GM19035 (cell line): ENCODE data around the gene CYREN.
"Not testable (repeated sequence)": the region's sequence is repeated elsewhere in the genome, so short reads cannot be mapped to it uniquely, and the experiment has no call there.

Experiments used
- ATAC-seq: cut with Tn5 transposase; IDR thresholded peaks from one replicate; pipeline ENCODE4 v1.9.1; 2021; ENCODE audit not compliant: unreplicated experiment

CYREN gene

DNA sequence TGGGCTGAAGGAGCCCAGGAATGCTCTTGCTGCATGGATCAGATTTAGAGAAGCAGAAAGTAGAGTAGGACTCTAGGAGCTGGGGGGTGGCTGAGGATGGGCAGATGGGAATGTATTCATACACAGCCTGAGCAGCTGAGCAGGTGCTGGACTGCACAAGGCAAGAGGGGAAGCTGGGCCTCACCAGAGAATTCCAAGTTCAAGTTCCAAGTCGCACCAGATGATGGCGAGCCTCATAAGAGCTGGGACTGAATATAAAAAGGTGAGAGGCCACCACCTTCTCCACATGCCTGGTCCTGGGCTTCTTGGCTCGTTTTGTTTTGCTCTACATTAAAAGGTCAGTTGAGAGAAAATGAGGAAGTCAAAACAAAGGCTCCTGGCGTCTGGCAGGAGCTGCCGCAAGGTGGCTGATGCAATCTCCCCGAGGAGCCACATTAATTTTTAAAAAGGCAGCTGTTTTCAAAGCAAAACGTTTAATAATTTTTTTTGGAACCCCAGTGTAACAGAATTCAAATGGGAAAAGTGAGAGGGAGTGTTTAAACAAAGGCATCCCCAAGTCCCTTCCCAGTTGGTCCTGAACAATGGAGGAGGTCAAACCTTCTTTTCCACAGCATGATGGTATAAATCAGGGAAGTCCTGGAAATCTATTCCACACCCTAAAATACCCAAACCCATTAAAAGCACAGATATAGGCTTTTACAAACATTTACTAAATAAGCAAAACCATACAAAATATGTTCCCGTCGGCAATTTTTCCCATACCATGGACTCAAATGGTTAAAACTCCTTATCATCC, 9.5 kb downstream of the CYREN start:
- no peak for ATAC-seq

DNA sequence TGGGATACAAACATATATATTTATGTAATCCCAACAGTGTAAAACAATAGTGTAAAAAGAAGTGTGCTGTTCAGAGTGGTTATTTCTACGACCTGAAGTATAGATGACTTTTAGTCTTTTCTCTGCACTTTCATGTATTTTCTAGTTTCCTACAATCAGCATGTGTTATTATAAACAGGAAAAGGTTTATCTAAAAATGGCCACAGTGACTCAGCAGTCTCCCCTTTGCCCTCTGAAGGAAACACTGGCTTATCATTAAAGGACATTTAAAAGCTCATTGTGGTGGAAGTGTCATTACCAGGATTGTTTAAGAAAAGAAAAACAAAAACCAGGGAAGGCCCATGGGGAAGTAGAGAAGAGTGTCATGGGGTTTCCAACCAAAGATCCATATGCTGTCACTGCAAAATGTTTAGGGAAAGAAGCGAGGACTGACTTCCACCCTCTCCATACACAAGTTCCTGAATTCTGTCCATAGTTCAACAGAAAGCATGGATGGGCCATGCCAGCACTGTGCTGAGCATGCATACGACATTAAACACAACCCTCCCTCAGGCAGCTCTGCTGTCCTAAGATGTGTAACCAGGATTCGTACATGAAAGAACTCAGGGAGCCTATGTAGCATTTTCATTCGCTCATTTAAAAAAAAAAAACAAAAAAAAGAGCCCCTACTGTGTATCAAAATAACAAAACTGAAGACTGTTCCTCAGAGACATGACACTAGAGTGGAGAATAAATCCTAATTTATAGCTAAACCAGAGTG, 10.2 kb downstream of the CYREN start:
- ATAC-seq, result peak; percentile 46

DNA sequence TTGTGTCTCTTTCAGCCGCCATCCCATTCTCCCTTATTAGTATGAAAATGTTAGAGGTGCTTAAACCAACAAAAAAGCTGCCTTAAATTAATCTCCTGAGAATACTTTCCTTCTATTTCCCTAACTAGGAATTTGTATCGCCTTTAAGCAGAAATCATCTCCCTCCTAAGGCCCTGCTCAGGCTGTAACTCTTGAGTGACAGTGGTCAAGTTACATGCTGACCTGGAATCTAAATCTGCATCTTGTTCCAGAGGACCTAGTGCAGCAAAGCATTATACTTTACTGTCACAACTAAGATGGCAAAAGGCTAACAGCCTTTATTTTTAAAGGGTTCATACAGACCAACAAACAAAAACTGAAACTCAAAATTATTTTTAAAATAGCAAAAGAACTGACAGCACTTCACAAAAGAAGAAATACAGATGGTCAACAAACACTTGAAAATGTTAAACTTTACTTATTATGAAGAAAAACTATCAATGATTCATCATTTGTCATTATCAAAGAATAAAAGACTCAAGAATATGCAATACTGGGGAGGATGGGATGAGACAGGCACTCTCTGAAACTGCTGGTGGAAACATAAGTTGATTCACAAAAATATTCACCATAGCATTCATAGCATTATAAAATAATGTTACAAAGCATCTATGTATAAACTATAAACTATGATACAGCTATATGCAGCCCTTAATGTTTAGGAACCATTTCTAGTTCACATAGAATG, 11.0 kb downstream of the CYREN start:
- no peak for ATAC-seq

DNA sequence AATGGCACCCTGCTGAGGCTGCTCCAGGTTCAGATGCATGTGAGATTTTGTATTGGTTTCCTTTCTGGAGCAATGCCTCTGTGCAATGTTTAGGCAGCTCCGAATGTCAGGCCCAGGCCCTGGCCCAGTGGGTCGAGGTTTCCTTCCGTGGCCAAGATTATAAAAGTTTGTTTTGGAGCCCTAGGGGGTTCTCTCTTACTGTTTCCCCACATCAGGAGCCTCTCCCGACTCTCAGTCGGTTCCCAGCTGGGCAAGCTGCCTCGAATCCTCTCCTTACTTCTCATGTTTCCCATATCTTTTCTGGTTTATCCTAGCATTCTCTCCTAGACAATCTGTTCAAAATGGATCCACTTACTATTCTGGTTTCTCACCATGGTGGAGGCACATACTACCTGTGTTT, 11.6 kb downstream of the CYREN start:
- no peak for ATAC-seq

DNA sequence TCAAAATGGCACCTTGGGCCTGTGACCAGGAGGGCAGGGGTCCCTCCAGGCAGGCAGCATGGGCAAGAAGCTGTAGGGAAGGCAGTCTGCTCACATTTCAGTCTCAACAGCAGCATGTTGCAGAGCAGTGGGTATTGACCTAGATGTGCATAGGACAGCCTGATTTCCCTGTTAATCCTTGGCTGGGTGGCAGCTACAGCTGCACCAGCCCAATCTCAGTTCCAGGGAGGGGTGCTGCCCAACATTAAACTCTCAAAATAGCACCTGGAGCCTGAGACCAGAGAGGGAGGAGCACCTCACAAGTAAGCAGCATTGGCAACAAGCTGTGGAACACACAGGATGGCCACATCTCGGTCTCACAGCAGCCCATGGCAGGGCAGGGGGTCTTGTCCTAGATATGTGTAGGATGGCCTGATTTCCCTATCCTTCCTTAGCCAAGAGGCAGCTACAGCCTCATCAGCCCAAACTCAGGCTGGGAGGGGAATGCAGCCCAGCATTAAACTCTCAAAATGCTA, 12.3 kb downstream of the CYREN start:
- no peak for ATAC-seq

DNA sequence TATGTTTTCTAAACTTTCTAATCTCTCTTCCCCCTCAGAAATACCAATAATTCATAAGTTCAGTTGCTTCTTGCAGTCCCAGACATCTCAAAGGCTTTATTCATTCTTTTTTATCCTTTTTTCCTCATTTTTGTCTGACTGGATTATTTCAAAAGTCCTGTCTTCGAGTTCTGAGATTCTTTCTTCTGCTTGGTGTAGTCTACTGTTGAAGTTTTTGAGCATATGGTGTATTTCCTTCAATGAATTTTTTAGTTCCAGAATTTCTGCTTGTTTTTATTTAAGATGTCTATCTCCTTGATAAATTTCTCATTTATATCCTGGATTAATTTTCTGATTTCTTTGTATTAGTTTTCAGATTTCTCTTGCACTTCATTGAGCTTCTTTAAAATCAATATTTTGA, 14.2 kb downstream of the CYREN start:
- no peak for ATAC-seq

DNA sequence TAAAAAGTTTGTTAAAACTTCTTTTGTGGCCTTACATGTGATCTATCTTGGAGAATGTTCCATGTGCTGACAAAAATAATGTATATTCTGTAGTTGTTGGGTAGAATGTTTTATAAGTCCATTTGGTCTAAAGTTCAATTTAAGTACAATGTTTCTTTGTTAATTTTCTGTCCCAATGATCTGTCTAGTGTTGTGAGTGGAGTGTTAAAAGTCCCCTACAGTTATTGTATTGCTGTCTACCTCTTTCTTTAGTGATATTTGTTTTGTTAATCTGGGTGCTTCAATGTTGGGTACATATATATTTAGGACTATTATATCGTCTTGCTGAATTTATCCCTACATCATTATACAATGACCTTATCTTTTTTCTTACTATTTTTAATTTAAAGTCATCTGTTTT, 15.8 kb downstream of the CYREN start:
- ATAC-seq, result no peak

DNA sequence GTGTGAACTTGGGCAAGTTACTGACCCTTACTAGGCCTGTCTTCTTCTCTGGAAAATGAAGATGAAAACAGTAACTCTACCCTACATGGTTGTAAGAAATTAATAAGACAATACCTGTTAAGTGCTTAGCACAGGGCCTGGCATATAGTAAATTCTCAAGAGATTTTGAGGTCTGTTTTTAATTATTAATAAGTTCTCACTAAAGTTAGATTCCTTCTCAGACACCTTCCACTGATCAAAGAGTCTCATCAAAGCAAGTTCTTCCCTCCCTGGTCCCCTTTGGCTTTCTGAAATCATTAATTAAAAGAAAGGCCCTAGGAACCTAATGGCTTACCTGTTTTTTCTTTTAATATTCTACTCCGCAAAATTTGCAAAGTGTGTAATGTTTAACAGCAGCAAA, 18.1 kb downstream of the CYREN start:
- ATAC-seq, result no peak

DNA sequence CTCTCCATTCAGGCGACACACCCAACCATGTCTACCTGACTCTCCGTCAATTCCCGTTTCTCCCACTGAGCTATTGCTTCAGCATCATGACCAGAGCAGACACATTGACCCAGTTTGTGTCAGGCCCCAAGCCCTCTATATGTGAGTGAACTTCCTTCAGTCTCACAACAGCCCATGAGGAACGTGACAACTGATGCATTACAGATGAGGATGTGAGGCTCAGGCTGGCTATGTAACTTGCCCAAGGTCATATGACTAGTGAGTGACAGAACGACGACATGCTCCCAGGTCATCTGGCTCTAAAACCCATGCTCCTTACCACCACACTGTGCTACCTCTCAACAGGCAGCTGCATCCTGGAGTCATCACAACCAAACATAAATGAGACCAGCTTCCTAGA, 19.0 kb downstream of the CYREN start:
- ATAC-seq, result no peak

DNA sequence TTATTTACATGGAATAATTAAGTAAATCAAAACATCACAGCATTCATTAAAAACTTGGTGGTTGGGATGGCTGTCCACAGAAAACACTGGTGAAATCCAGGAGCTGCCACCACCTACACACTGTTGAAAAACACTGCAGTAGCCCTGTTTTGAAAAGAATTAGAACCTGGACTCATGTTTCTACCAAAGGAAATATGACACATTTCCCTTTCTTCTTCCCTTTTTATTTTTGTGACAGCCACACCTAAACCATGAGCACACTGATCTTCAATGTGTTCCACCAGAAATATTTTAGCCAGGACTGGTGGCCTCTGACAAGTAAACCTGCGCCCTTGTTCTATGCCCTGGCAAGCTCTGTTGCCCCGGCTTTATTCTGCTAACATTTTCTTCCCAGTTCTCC, 19.4 kb downstream of the CYREN start:
- no peak for ATAC-seq

DNA sequence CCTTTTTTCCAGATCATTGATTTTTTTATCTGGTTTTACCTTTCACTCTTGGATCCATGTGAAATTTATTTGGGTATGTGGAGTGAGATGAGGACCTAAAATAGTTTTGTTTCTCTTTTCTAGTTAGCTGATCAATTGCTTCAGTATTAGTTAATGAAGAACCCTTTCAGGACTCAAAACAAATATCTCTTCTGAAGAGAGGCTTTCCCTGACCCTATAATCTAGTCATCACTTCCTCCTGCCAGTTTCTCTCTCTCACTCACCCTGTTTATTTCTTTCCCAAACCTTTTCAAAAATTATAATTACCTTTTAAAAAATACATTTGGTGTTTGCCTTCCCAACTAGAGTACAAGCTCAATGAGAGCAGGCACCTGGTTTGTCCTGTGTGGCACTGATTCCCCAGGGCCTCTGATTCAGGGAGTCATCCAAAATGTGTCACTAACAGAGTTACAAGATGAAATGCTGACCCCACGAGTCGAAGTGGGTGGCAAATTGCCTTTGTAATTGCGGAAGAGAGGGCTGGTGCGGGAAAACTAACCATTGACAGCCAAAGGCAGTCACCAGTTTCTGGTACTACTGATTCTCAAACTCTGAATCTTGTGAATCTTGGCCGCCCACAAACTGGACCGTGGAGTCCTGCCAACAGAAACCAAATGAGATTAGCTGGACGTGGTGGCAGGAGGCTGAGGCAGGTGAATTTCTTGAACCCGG, 20.3 kb downstream of the CYREN start:
- ATAC-seq, result no peak

DNA sequence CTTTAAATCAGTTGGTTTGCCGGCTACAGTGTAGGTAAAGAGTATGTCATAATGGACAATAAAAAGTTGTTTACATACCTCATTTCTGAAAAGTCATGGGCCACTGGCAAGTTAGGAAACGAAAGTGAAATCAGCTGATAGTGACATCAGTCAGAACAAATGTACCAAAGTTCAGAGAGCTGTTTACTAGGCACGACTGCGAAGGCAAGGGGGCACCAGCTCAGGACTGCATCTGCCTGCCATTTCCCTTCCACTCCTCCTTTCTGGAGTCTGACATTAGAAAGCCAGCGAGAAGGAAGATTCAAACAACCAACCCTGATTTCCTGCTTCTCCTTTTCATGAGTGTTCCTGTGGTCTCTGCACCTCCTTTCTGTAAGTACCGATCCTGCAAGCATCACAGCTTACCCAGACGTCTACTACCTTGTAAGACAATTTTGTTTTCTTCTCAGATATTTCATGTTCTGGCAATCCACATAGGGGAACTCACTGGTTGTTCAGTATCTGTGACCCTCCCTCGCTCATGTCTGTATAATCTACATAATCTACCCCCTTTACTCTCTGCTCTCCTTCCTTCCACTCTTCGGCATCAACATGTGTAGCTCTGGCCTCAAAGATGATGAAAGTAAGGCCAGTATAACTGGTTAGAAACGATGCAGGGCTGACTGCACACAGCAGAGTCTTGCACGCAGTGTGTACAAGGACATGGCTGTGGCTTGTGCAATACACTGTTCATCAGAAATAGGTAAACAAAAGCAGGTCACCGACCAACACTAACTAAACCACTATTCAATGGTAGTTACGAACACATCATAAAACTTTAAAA, 22.4 kb downstream of the CYREN start, which contains the start of gene TMEM140:
TSS of gene TMEM140 (plus strand) at position 174 of the 823 bp plus-strand sequence. CDS start 16,370 bp downstream, outside the sequence.
- peak; percentile 72 for ATAC-seq

DNA sequence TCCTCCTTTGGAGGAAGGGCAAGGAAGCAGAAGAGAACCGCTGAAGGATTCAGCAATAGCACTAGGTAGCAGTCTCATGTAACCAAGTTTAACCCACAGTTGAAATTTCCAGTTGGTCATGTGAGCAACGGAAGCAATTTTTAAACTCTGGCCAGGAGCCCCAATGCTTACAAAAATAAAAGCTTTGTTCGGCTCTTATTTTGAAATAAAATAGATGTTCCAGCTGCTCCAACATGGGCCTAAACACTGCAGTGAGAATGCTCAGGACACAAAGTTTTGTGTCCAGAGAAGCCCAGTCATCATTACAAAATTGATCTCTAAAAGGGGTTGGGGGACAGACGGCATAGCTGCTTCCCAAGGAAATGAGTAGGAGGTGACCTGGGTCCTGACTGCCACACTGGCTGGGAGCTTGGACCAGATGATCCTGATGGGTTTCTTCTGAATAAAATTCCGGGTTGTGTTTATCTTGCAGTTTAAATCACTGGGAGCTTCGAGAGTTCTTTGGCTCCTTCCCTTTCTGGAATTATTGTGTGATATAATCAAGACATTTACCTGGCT, 23.1 kb downstream of the CYREN start:
- peak; percentile 18 for ATAC-seq

DNA sequence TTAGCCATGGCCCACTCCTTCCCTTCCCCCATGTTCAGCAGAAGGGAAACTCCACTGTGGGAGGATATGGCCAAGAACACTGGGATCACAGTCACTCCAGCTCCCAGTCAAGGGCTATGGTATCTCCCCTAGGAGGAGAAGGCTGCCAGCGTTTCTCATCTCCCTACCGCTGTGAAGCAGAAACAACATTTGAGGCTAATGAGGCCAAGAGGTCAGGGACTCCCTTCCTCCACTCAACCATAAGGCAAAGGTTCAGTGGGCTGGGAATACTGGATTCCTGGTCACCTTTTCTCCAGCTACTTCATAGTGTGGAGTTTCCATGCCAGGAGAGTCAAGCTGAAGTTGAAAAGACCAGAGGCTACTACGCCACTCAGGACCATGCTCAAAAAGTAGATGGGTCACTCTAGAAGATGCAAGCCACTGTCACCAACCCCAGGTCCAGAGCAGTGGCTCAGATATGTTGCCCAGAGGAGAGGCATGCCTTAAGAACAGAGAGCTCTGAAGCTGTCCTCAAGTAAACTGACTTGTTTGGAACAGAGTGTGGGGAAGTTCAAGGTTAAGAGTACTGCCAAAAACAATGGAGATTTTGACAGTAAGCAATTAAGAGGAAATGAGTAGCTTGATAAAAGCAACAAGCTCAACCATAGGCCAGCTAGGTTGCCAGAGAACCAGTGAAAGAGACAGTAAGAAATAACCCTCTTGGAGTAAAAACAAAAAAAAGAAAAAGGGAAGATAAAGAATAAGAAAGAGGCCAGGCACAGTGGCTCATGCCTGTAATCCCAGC, 26.4 kb downstream of the CYREN start:
- no peak for ATAC-seq

DNA sequence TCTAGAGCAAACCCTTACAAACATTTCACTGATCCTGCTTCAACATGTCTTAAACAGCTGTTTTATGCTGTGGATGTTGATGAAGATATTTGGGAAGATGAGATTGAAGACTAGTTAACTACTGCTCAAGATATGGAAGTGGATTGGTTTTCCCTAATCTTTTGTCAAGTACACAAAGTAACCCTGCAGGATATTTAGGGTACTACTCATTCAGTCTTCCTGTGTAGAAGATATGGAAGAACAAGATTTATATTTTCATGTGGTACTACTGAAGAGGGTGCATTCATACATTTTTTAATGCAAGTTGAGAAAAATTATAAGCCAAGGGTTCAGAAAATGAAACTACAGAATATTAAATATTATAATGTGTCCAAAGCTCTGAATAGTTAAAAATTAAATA, 40.9 kb downstream of the CYREN start:
- no peak for ATAC-seq

DNA sequence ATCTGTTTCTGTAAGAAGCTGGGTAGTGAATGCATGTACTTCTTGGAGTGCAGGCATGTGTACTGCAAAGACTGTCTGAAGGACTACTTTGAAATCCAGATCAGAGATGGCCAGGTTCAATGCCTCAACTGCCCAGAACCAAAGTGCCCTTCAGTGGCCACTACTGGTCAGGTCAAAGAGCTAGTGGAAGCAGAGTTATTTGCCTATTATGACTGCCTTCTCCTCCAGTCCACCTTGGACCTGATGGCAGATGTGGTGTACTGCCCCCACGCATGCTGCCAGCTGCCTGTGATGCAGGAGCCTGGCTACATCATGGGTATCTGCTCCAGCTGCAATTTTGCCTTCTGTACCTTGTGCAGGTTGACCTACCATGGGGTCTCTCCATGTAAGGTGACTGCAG, 41.6 kb downstream of the CYREN start:
- ATAC-seq, result no peak

DNA sequence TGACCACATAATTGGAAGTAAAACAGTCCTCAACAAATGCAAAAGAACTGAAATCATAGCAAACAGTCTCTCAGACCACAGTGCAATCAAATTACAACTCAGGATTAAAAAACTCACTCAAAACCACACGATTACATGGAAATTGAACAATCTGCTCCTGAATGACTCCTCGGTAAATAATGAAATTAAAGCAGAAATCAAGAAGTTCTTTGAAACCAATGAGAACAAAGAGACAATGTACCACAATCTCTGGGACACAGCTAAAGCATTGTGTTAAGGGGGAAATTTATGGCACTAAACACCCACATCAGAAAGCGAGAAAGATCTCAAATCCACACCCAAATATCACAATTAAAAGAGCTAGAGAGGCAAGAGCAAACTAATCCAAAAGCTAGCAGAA, 45.9 kb downstream of the CYREN start:
- not testable (repeated sequence) for ATAC-seq

DNA sequence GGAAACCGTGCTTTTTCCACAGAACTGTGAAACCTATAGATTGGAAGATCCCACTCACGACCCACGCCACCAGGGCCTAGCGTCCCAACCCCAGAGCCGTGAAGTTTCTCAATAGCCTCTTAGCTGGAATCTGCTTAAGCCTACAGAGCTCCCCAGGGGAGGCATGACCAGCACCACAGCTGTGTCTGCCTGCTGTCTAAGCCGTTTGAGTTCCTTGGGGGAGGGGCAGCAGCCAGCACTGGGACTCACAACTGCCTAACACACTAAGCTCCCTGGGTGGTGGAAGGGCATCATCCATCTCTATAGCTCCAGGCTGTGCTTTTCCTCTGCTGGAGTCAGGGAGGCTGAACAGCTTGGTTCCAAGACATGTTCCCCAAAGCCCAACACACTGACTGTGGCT, 48.6 kb downstream of the CYREN start:
- ATAC-seq, result no peak

DNA sequence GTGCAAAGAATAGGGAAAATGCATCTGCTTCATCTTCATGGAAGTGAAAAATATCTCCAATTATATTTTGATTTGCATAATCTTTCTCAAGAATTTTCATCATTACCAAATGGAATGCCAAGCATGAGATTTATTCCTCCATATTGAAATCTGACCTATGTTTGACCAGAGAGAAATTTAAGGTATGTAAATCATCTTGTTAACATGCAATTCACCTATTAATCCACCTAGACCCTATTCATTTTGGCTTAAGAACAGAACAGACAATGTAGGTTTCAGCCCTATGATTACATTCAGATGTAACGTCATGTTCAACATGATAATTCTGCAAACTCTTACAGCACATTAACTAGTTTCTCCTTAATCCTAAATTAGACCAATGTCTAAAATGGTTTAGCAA, 53.4 kb downstream of the CYREN start:
- ATAC-seq, result no peak
